DOHH2 (cell line): ENCODE measurements around the gene DCDC1.

Source experiments
- EZH2phosphoT487 ChIP-seq: fragments of 200-600 bp; sonication (generic); IDR thresholded peaks from 2 replicates; pipeline ENCODE4 v1.6.1; 2017; ENCODE audit warnings: borderline replicate concordance, mild to moderate bottlenecking, antibody characterized with exemption, low read length, moderate library complexity, mixed read lengths
- TF ChIP-seq, protein P1 (sequence below): fragments of 200-600 bp; sonication (generic); IDR thresholded peaks from one replicate; pipeline ENCODE4 v1.5.1; 2014; ENCODE audit warnings: antibody characterized with exemption, mild to moderate bottlenecking, low read depth, low read length; ENCODE audit not compliant: poor library complexity, severe bottlenecking

DNA sequence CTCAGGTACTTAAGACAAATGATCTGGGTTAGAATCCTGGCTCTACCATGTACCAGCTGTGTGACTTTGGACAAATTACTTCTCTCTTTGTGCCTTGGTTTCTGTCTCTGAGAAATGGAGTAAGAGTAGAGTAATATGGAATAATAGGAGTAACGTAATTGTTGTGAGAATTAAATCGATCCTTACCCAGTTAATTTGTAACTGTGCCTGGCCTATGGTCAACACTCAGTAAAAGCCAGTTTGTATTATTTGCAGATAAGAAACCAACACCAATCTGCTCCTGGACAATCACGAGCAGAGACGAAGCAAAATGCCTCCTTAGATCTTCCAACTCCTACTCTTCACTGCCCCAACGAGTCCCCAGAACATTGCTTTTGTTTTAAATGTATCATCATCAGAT, 266.7 kb downstream of the DCDC1 start:
- TF ChIP-seq, protein P1, sequence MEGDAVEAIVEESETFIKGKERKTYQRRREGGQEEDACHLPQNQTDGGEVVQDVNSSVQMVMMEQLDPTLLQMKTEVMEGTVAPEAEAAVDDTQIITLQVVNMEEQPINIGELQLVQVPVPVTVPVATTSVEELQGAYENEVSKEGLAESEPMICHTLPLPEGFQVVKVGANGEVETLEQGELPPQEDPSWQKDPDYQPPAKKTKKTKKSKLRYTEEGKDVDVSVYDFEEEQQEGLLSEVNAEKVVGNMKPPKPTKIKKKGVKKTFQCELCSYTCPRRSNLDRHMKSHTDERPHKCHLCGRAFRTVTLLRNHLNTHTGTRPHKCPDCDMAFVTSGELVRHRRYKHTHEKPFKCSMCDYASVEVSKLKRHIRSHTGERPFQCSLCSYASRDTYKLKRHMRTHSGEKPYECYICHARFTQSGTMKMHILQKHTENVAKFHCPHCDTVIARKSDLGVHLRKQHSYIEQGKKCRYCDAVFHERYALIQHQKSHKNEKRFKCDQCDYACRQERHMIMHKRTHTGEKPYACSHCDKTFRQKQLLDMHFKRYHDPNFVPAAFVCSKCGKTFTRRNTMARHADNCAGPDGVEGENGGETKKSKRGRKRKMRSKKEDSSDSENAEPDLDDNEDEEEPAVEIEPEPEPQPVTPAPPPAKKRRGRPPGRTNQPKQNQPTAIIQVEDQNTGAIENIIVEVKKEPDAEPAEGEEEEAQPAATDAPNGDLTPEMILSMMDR = no peak
- no peak for TF ChIP-seq EZH2phosphoT487
